GM13976 (cell line): ENCODE data around the gene SRSF4.

Source experiments
- DNase-seq: peaks from one replicate; pipeline ENCODE4 v3.0.0; 2012; ENCODE audit warnings: low spot score
- in situ Hi-C: fragments of 300-500 bp; cut with MboI; formaldehyde crosslinking; loops from one replicate; pipeline ENCODE4 v1.12.0; 2022; ENCODE audit warnings: low sequenced_read_pairs, mixed read lengths, inconsistent platforms; ENCODE audit not compliant: unreplicated experiment
- TF ChIP-seq, protein P1 (sequence below): IDR thresholded peaks from 2 replicates; pipeline ENCODE4 v1.5.1; 2012; ENCODE audit warnings: borderline replicate concordance, mild to moderate bottlenecking; ENCODE audit not compliant: insufficient read depth; ENCODE audit errors: extremely low read depth, missing control alignments, control extremely low read depth

The SRSF4 gene

DNA sequence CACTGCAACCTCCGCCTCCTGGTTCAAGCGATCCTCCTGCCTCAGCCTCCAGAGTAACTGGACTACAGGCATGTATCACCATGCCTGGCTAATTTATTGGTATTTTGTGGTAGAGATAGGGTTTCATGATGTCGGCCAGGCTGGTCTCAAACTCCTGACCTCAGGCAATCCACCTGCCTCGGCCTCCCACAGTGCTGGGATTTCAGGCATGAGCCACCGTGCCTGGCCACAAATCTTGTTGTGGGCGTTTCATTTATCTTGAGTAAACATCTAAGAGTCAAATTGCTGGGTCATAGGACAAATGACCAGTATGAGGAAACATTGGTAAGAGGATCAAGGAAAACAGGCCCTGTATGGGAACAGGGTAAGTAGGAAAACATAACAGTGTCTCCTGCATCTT, 75.9 kb downstream of the SRSF4 start:
- in situ Hi-C loops, result no loop called here
- TF ChIP-seq, protein P1, sequence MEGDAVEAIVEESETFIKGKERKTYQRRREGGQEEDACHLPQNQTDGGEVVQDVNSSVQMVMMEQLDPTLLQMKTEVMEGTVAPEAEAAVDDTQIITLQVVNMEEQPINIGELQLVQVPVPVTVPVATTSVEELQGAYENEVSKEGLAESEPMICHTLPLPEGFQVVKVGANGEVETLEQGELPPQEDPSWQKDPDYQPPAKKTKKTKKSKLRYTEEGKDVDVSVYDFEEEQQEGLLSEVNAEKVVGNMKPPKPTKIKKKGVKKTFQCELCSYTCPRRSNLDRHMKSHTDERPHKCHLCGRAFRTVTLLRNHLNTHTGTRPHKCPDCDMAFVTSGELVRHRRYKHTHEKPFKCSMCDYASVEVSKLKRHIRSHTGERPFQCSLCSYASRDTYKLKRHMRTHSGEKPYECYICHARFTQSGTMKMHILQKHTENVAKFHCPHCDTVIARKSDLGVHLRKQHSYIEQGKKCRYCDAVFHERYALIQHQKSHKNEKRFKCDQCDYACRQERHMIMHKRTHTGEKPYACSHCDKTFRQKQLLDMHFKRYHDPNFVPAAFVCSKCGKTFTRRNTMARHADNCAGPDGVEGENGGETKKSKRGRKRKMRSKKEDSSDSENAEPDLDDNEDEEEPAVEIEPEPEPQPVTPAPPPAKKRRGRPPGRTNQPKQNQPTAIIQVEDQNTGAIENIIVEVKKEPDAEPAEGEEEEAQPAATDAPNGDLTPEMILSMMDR, result no peak
- DNase-seq, result no peak

DNA sequence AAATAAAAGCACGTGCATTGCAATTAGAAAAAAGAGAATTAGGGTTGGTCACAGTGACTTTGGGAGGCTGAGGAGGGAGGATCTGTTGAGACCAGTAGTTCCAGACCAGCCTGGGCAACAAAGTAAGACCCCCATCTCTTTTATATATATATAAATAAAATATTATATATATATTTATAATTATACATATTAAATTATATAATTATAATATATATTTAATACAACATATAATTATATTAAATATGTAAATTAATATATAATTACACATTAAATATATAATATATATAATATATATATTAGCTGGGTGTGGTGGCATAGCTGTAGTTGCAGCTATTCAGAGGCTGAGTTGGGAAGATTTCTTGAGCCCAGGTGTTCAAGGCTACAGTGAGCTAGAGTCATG, 81.2 kb downstream of the SRSF4 start:
- in situ Hi-C loops, result no loop called here
- TF ChIP-seq, protein P1, result no peak
- no peak for DNase-seq

DNA sequence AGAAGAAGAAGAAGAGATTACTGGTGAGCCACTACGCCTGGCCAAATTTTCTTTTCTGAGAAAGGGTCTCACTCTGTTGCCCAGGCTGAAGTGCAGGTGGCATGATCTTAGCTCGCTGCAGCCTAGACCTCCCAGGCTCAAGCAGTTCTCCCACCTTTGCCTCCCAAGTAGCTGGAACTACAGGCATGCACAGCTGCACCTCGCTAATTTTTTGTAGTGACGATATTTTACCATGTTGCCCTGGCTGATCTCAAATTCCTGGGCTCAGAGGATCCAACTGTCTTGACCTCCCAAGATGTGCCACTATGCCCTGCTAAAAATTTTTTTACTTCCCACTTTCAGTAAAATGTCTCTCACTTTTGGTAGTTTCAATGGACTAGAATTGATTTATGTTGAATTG, 82.4 kb downstream of the SRSF4 start:
- TF ChIP-seq, protein P1, result no peak
- no peak for DNase-seq
- in situ Hi-C loops, result no loop called here
